Measurements from ENCODE around the gene BEND6.
"Not testable (repeated sequence)": the region's sequence is repeated elsewhere in the genome, so short reads cannot be mapped to it uniquely, and the experiment has no call there.

The BEND6 gene

DNA sequence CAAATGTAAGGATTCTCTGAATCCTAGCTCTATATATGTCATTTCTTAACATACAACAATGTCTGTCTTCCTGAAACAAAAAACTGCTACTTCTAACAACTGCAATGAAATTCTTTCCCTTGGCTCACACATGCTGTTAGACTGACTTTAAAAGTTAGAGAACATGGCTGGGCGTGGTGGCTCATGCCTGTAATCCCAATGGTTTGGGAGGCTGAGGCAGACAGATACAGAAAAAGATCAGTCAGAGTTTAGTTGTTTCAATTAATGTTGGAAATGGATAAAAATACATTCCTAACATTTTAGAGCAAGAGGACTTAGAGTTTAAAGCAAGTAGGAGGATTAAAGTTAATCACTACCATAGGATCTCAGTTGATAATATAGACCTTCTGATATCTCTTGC lies 62.9 kb downstream of the BEND6 start:
- peaks cover 22% of the 10 kb centered on the region for H3K27me3 Mint-ChIP-seq (ENCODE audit: low read depth)
- no peaks in the 10 kb centered on the region for H3K4me1 Mint-ChIP-seq (ENCODE audit: low read depth)
- H3K36me3 Mint-ChIP-seq (ENCODE audit: low read depth), result no peaks in the 10 kb centered on the region
- no peaks in the 10 kb centered on the region for H3K9me3 Mint-ChIP-seq
- no peak overlapping the region for H3K27ac Mint-ChIP-seq
- no peak overlapping the region for H3K4me3 Mint-ChIP-seq

DNA sequence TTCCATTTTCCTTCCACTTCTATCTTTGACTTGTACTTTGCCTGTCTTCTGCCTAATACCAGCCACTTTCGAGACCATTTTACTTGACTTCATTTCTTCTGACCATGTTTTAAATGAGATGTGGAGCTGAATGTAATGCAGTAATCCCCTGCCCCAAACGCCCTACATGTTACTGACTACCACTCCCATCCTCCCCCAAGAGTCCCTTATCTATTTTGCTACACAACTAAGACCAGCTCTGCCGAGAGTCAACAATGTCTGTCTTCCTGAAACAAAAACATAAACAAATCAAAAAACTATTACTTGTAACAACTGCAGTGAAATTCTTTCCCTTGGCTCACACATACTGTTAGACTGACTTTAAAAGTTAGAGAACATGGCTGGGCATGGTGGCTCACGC lies 64.5 kb downstream of the BEND6 start:
- Mint-ChIP-seq H3K27me3 (ENCODE audit: low read depth) (peaks cover 12% of the 10 kb centered on the region), H3K36me3 (ENCODE audit: low read depth) (no peaks in the 10 kb centered on the region), H3K4me3 (no peak overlapping the region), H3K9me3 (peaks cover 6% of the 10 kb centered on the region), H3K4me1 (ENCODE audit: low read depth) (no peaks in the 10 kb centered on the region), H3K27ac (no peak overlapping the region)

DNA sequence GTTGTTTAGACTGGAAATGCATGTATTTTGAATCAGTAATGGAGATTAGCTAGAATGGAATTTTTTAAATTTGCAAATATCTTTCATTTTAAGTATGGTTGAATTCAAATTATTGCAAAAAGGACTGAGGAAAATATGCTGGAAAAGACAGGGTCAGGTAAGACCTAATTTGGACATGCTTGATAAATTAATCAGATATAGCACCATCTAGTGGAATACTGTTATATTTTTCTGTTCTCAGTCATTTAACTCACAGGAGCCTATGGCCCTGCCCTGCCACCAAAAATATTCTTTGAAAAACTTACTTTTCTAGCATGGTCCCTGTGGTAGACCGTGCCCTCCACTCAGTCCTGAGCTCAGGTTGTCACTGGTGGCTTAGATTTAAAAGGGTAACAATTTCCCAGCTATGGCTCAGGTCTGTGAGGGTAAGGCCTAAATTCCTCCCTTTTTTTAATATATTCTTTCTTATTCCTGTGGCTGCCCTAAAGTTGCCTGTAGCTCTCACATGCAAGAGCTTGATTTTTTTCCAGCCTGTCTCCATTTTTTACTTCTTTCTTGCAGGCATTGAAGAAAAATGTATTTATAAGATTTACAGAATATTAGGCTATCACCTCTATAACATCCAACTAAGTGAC lies 66.3 kb downstream of the BEND6 start:
- Mint-ChIP-seq H3K27ac (no peak overlapping the region), H3K9me3 (peaks cover 21% of the 10 kb centered on the region), H3K27me3 (ENCODE audit: low read depth) (peaks cover 25% of the 10 kb centered on the region), H3K4me3 (no peak overlapping the region), H3K36me3 (ENCODE audit: low read depth) (peaks cover 4% of the 10 kb centered on the region), H3K4me1 (ENCODE audit: low read depth) (no peaks in the 10 kb centered on the region)

DNA sequence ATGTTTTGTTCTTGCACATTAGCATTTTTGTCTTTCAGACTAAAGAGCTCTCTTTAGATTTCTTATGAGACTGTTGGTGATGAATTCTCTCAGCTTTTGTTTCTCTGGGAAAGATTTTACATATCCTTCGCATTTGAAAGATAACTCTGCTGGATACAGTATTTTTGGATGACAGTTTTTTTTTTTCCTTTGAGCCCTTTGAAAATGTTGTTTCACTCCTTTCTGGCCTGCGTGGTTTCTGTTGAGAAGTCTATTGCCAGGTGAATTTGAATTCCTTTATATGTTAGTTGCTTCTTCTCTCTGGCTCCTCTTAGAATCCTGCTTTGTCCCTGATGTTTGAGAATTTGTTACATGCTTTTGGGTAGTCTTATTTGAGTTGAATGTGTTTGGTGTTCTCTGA lies 69.4 kb downstream of the BEND6 start:
- Mint-ChIP-seq H3K27me3 (ENCODE audit: low read depth) (peaks cover 19% of the 10 kb centered on the region), H3K9me3 (peaks cover 21% of the 10 kb centered on the region), H3K4me1 (ENCODE audit: low read depth) (no peaks in the 10 kb centered on the region), H3K27ac (no peak overlapping the region), H3K36me3 (ENCODE audit: low read depth) (peaks cover 4% of the 10 kb centered on the region), H3K4me3 (no peak overlapping the region)

DNA sequence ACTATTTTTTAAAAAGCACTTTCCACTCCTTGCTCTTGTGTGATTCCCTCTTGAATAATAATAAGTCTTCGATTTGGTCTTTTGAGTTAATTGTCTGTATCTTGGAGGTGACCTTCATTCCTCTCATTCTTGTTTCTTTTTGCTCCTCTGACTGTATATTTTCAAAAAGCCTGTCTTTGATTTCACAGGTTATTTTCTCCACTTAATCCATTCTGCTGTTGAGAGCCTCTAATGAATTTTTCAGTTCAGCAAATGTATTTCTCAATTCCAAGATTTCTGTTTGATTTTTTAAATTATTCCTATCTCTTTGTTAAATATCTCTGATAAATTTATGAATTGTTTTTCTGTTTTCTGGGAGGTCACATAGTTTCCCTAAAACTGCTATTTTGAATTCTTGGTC lies 69.9 kb downstream of the BEND6 start:
- no peak overlapping the region for H3K4me3 Mint-ChIP-seq
- peaks cover 4% of the 10 kb centered on the region for H3K36me3 Mint-ChIP-seq (ENCODE audit: low read depth)
- no peaks in the 10 kb centered on the region for H3K4me1 Mint-ChIP-seq (ENCODE audit: low read depth)
- H3K9me3 Mint-ChIP-seq, result peaks cover 21% of the 10 kb centered on the region
- no peak overlapping the region for H3K27ac Mint-ChIP-seq
- H3K27me3 Mint-ChIP-seq (ENCODE audit: low read depth), result peaks cover 19% of the 10 kb centered on the region

DNA sequence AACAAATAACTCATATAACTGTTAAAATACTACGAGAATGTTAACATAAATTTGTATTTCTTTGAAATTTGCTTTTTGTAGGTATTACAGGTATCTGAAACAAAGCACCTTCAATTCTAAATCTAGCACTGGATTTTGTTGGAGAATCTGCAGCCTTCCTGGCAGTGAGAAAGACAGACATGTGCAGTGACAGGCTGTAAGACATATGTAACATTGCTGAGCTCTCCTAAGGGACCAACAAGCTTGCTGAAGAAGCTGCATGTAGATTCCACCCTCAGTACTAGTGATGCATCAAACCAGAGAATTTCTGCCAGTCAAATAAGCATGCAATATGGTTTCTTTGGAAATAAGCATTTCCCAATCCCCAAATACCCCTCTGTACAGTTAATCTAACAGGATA lies 71.1 kb downstream of the BEND6 start:
- Mint-ChIP-seq H3K4me3 (no peak overlapping the region), H3K9me3 (peaks cover 21% of the 10 kb centered on the region), H3K27ac (no peak overlapping the region), H3K27me3 (ENCODE audit: low read depth) (peaks cover 19% of the 10 kb centered on the region), H3K4me1 (ENCODE audit: low read depth) (no peaks in the 10 kb centered on the region), H3K36me3 (ENCODE audit: low read depth) (peaks cover 4% of the 10 kb centered on the region)

DNA sequence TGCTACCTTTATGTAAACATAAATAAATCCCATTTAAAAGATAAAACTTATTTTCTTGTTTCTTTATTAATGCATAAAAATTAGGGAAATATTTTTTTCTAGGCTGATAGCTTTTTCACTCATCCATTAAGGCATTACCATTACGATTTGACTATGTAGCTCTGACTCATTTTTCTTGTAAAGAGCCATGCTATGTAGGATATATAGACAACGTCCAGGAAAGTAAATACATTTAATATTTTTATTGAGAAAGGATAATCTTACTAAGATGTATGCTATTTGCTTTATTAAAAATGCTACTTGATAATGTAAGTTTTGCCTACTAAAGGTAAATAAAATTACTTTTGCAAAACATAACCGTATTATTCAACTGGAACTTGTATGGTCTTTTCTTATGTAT lies 72.4 kb downstream of the BEND6 start:
- peaks cover 28% of the 10 kb centered on the region for H3K27me3 Mint-ChIP-seq (ENCODE audit: low read depth)
- H3K36me3 Mint-ChIP-seq (ENCODE audit: low read depth), result peaks cover 4% of the 10 kb centered on the region
- no peaks in the 10 kb centered on the region for H3K4me1 Mint-ChIP-seq (ENCODE audit: low read depth)
- peaks cover 21% of the 10 kb centered on the region for H3K9me3 Mint-ChIP-seq
- H3K27ac Mint-ChIP-seq, result no peak overlapping the region
- no peak overlapping the region for H3K4me3 Mint-ChIP-seq

DNA sequence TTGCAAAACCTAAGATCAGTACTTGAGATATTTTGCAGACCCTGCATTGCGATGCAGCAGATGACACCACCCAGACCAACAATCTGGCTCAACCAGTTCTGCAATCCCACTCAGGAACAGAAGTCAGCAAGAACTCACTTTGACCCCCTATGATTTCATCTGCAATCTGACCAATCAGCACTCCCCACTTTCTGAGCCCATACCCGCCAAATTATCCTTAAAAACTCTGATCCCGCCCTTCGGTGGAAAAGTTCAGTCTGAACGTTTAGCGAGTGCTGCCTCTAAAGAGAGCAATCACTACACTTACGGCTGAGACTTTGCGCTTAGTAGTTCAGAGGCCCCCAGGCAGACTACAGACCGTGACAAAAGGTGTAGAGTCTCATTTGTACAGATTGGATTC lies 74.3 kb downstream of the BEND6 start:
- Mint-ChIP-seq H3K4me3 (no peak overlapping the region), H3K27ac (no peak overlapping the region)

DNA sequence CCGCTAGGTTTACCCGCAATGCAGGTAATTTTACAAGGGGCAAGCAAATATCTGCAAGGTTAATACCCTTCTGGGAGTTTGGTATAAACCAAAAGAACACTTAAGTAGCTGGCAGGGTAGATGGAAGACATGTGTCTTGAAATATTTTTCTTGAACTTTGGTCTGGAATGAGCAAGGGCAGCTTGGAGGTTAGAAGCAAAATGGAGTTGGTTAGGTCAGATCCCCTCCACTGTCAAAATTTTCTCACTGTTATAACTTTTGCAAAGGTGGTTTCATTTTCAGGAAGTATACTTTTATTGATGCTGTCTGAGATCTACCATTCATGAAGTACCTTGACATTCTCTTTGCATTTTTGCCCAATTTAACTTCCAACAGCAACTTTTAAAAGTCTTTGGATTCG lies 78.3 kb downstream of the BEND6 start:
- Mint-ChIP-seq H3K27me3 (ENCODE audit: low read depth) (peaks cover 45% of the 10 kb centered on the region), H3K4me1 (ENCODE audit: low read depth) (no peaks in the 10 kb centered on the region), H3K27ac (no peak overlapping the region), H3K36me3 (ENCODE audit: low read depth) (no peaks in the 10 kb centered on the region), H3K4me3 (no peak overlapping the region), H3K9me3 (no peaks in the 10 kb centered on the region)

More for the DNA sequence above, 74.3 kb downstream of the BEND6 start:
- H3K27me3 Mint-ChIP-seq (ENCODE audit: low read depth), result peaks cover 39% of the 10 kb centered on the region
- peaks cover 17% of the 10 kb centered on the region for H3K9me3 Mint-ChIP-seq
- H3K4me1 Mint-ChIP-seq (ENCODE audit: low read depth), result no peaks in the 10 kb centered on the region
- peaks cover 4% of the 10 kb centered on the region for H3K36me3 Mint-ChIP-seq (ENCODE audit: low read depth)

DNA sequence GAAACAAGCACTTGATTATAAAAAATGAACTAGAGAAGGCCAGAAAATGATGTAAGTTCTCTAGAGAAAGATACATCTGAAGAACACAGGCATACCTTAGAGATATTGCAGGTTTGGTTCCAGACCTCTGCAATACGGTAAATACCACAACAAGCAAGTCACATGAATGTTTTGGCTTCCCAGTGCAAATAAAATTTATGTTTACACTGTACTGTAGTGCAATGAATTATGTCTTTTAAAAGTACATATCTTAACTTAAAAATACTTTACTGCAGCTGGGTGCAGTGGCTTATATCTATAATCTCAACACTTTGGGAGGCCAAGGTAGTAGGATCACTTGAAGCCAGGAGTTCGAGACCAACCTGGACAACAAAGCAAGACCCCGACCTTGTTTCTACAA lies 80.6 kb downstream of the BEND6 start:
- H3K36me3 Mint-ChIP-seq (ENCODE audit: low read depth), result no peaks in the 10 kb centered on the region
- no peaks in the 10 kb centered on the region for H3K9me3 Mint-ChIP-seq

DNA sequence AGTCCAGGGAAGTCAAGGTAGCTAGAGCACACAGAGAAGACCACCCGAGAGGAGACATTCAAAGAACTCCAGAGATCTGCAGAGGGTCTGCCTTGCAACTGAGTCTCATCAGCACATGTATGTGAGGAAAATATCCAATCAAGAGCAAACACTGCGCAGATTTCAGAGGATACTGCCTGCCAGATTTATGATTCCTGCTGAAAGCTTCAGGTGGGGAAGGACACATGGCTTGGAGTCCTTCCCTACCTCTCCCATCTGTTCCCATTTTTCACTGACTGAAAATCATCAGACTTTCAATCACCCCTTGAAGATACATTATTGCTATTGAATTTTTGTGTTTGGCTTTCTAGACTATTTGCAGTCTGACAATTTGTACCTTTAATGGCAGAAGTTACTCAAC lies 84.0 kb downstream of the BEND6 start:
- Mint-ChIP-seq H3K27me3 (ENCODE audit: low read depth) (peaks cover 64% of the 10 kb centered on the region), H3K4me3 (no peak overlapping the region), H3K36me3 (ENCODE audit: low read depth) (no peaks in the 10 kb centered on the region)

More for the DNA sequence above, 80.6 kb downstream of the BEND6 start:
- H3K27me3 Mint-ChIP-seq (ENCODE audit: low read depth), result peaks cover 58% of the 10 kb centered on the region
- H3K4me1 Mint-ChIP-seq (ENCODE audit: low read depth), result no peaks in the 10 kb centered on the region
- H3K4me3 Mint-ChIP-seq, result no peak overlapping the region
- no peak overlapping the region for H3K27ac Mint-ChIP-seq

DNA sequence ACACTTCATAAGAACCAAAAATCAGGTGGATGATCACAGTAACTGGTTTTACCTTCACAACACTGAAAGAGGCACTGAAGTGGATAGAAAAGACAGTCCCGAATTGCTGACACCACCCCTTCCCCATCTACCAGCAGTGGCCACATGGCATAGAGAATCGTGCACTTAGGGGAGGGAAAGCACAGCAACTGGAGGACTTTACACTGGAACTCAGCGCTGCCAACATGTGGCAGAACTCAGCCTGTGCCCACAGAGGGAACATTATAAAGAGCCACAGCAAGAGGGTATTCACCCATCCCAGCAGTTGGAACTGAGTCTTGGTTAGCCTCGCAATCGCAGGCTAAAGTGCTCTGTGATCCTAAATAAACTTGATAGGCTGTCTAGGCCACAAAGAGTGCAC lies 85.1 kb downstream of the BEND6 start:
- Mint-ChIP-seq H3K4me3 (no peak overlapping the region), H3K36me3 (ENCODE audit: low read depth) (no peaks in the 10 kb centered on the region), H3K27ac (no peak overlapping the region), H3K4me1 (ENCODE audit: low read depth) (no peaks in the 10 kb centered on the region), H3K9me3 (no peaks in the 10 kb centered on the region), H3K27me3 (ENCODE audit: low read depth) (peaks cover 66% of the 10 kb centered on the region)

More for the DNA sequence above, 84.0 kb downstream of the BEND6 start:
- H3K27ac Mint-ChIP-seq, result no peak overlapping the region
- no peaks in the 10 kb centered on the region for H3K4me1 Mint-ChIP-seq (ENCODE audit: low read depth)
- H3K9me3 Mint-ChIP-seq, result no peaks in the 10 kb centered on the region

DNA sequence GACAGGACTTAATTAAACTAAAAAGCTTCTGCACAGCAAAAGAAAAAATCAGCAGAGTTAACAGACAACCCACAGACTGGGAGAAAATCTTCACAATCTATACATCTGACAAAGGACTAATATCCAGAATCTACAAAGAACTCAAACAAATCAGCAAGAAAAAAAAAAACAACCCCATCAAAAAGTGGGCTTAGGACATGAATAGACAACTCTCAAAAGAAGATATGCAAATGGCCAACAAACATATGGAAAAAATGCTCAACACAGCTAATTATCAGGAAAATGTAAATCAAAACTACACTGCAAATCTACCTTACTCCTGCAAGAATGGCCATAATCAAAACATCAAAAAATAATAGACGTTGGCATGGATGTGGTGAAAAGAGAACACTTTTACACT lies 89.2 kb downstream of the BEND6 start:
- Mint-ChIP-seq H3K4me1 (ENCODE audit: low read depth) (peaks cover 14% of the 10 kb centered on the region), H3K27me3 (ENCODE audit: low read depth) (peaks cover 49% of the 10 kb centered on the region)
- not testable (repeated sequence) for H3K27ac Mint-ChIP-seq; H3K9me3 Mint-ChIP-seq; H3K36me3 Mint-ChIP-seq (ENCODE audit: low read depth); H3K4me3 Mint-ChIP-seq

DNA sequence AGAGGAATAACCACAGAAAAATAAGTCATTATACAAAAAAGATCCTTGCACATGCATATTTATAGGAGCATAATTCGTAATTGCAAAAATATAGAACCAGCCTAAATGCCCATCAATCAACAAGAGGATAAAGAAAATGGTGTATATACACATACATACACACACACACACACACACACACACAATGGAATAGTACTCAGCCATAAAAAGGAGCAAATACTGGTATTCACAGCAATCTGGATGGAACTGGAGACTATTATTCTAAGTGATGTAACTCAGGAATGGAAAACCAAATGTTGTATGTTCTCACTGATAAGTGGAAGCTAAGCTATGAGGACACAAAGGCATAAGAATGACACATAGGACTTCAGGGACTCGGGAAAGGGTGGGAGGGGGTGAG lies 89.7 kb downstream of the BEND6 start:
- H3K4me1 Mint-ChIP-seq (ENCODE audit: low read depth), result peaks cover 19% of the 10 kb centered on the region
- H3K36me3 Mint-ChIP-seq (ENCODE audit: low read depth), result peaks cover 14% of the 10 kb centered on the region
- H3K27ac Mint-ChIP-seq, result no peak overlapping the region
- H3K4me3 Mint-ChIP-seq, result no peak overlapping the region
- no peaks in the 10 kb centered on the region for H3K9me3 Mint-ChIP-seq
- H3K27me3 Mint-ChIP-seq (ENCODE audit: low read depth), result peaks cover 46% of the 10 kb centered on the region

DNA sequence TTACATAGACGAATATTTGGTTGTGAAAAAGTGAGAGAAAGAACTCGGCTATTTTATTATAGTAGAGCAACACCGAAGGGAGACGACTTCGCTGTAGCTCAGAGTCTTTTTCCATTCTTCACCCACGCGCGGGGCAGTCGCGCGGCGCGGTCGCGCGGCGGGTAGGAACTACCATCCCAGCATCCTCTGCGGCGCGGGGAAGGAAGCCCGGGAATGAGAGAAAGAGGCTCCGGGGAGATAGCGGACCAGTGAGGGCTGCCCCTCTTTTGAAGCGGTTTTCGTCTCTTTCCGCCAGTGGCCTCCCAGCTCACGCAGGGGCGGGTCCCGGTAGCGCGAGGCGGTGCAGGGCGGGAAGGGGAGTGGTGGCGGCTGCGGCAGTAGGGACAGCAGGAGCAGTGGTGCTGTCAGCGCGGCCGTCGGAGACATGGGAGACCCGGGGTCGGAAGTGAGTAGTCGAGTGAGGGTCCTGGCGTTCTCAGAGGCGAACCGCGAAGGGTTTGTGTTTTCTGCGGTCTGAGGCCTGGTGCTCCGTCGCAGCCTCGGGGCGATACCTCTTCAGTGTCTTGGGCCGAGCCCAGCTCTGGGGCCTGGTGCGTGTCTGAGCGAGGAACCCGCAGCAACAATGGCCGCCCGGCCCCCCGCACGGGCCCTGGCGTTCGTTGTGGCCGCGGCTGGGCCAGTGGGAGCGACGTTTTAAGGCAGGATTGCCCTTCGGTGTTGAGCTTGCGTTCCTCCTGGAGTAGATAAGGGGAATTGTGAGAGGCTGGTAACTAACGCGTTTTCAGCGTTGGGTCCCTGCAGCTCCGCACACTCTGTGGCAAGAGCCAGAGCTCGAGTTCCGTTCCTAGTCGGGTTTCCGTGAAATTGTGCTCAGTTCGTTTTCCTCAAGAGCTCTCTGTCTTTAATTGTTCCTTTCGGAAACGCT lies 91.7 kb downstream of the BEND6 start, which contains the start of gene KIAA1586:
KIAA1586 (plus strand) TSS at position 362 of the 925 bp plus-strand sequence; CDS start at position 425, 63 bp downstream.
- Mint-ChIP-seq H3K4me3 (peak within 1 kb of the TSS; percentile 93), H3K36me3 (ENCODE audit: low read depth) (peaks cover 22% of the 10 kb centered on the region), H3K27ac (peak within 1 kb of the TSS; percentile 91), H3K27me3 (ENCODE audit: low read depth) (peaks cover 39% of the 10 kb centered on the region), H3K4me1 (ENCODE audit: low read depth) (peaks cover 25% of the 10 kb centered on the region)
- not testable (repeated sequence) for H3K9me3 Mint-ChIP-seq
